Breast epithelium (tissue), 4 donors: Measurements from ENCODE around the gene LPP. TPM values are rescaled to one million over a fixed set of nuclear protein-coding genes. Genes with fewer than 3 reads are reported as not detected.

Source experiments
- DNase-seq, 2 donors: peaks; one replicate each; pipeline ENCODE4 v3.0.0-alpha.2; 2019; ENCODE audit warnings: low spot score in 2 of 2
- H3K27ac ChIP-seq, 2 donors: fragments of 200-600 bp; sonication (generic) in 1 of 2; one replicate each; pipeline ENCODE4 v1.5.1; 2016 to 2019; ENCODE audit warnings: mild to moderate bottlenecking in 1 of 2
- H3K27me3 ChIP-seq, 2 donors: fragments of 200-600 bp; sonication (generic) in 1 of 2; one replicate each; pipeline versions ENCODE4 v1.5.1 to v1.6.0; 2017 to 2019; ENCODE audit warnings: control low read depth in 1 of 2, mild to moderate bottlenecking in 1 of 2
- H3K36me3 ChIP-seq: fragments of 200-600 bp; one replicate; pipeline ENCODE4 v1.5.1; 2019
- H3K4me1 ChIP-seq, 2 donors: fragments of 200-600 bp; sonication (generic); one replicate each; pipeline ENCODE4 v1.5.1; 2016 to 2019; ENCODE audit warnings: control low read depth in 1 of 2
- H3K4me3 ChIP-seq, 3 donors: fragments of 200-600 bp; sonication (generic); 1 replicate in 2 of 3; 2 replicates in 1 of 3; pipeline ENCODE4 v1.5.1; 2016 to 2019; ENCODE audit warnings: mild to moderate bottlenecking in 3 of 3, moderate library complexity in 2 of 3
- H3K9me3 ChIP-seq, 2 donors: fragments of 200-600 bp; sonication (generic) in 1 of 2; one replicate each; pipeline ENCODE4 v1.5.1; 2016 to 2019; ENCODE audit warnings: control low read depth in 1 of 2
- POLR2A ChIP-seq: fragments of 450-650 bp; IDR thresholded peaks from one replicate; pipeline ENCODE4 v1.6.1; 2016; ENCODE audit warnings: antibody characterized with exemption, mild to moderate bottlenecking, moderate library complexity
- POLR2AphosphoS5 ChIP-seq, 3 donors: sonication (generic); formaldehyde crosslinking; IDR thresholded peaks; one replicate each; pipeline ENCODE4 v1.6.1; 2017; ENCODE audit warnings: antibody characterized with exemption in 3 of 3
- intact Hi-C: fragments of 100-400 bp; cut with DNase I; formaldehyde crosslinking; loops from one replicate; pipeline ENCODE4 v1.15.1; 2023; ENCODE audit warnings: low total_unique reads
- total RNA-seq, 3 donors: library from RNA; depleted of rRNA; stranded (reverse); fragments of >200 nt; gene quantifications; one replicate each; pipeline ENCODE4 v1.1.0, GENCODE V29; 2016
- TF ChIP-seq, protein P1 (sequence below), 3 donors: fragments of 450-650 bp; IDR thresholded peaks; one replicate each; pipeline ENCODE4 v1.5.1; 2016 to 2017; ENCODE audit warnings: antibody characterized with exemption in 3 of 3, mild to moderate bottlenecking in 3 of 3, moderate library complexity in 3 of 3

Gene LPP
- total RNA-seq, 3 donors from 2014 or later = 135 to 183 (median 147) TPM

GRCh38 chr3:188646592-188646991 is 492.6 kb downstream of the LPP start:
- Histone ChIP-seq H3K4me1 (no peaks in the 10 kb centered on the region), H3K9me3 (no peaks in the 10 kb centered on the region), H3K27ac (no peak overlapping the region), H3K36me3 (no peaks in the 10 kb centered on the region), H3K27me3 (no peaks in the 10 kb centered on the region), H3K4me3 (no peak overlapping the region)
- no peak for DNase-seq
- TF ChIP-seq, protein P1, sequence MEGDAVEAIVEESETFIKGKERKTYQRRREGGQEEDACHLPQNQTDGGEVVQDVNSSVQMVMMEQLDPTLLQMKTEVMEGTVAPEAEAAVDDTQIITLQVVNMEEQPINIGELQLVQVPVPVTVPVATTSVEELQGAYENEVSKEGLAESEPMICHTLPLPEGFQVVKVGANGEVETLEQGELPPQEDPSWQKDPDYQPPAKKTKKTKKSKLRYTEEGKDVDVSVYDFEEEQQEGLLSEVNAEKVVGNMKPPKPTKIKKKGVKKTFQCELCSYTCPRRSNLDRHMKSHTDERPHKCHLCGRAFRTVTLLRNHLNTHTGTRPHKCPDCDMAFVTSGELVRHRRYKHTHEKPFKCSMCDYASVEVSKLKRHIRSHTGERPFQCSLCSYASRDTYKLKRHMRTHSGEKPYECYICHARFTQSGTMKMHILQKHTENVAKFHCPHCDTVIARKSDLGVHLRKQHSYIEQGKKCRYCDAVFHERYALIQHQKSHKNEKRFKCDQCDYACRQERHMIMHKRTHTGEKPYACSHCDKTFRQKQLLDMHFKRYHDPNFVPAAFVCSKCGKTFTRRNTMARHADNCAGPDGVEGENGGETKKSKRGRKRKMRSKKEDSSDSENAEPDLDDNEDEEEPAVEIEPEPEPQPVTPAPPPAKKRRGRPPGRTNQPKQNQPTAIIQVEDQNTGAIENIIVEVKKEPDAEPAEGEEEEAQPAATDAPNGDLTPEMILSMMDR (IDR thresholded peaks at IDR 0.05) = no peak
- TF ChIP-seq POLR2AphosphoS5 (IDR thresholded peaks at IDR 0.05) = peak in 1 of 3 donors; percentile 20
- intact Hi-C loops = no loop called here

DNA sequence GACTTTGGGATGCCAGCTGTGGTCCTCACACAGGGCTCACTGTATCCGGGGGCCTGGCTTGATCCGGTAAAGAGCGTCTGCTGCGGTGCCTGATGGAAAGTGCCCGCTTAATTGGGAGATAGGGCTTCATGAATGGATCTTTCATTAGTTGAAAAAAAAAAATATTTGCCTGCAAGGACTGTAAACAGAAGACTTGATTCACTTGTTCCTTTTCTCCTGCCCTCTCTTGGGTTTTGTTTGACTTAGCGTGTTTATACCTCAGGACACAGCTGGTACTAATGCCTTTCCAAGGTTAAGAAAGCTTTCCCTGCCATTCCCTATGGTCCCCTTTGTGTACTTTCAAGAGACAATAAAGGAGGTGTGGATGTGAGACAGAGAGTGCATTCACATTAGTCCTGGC is 493.3 kb downstream of the LPP start:
- no peak overlapping the region for H3K27ac ChIP-seq
- no peak for DNase-seq
- H3K4me3 ChIP-seq = no peak overlapping the region
- TF ChIP-seq POLR2AphosphoS5 (IDR thresholded peaks at IDR 0.05) = no peak
- TF ChIP-seq POLR2A = no peak
- TF ChIP-seq, protein P1 (IDR thresholded peaks at IDR 0.05) = no peak
- no peaks in the 10 kb centered on the region for H3K4me1 ChIP-seq
- intact Hi-C loops = no loop called here
- no peaks in the 10 kb centered on the region for H3K27me3 ChIP-seq
- no peaks in the 10 kb centered on the region for H3K9me3 ChIP-seq
- H3K36me3 ChIP-seq = no peaks in the 10 kb centered on the region

GRCh38 chr3:188649521-188649920 is 495.6 kb downstream of the LPP start:
- no peak overlapping the region for H3K4me3 ChIP-seq
- no peaks in the 10 kb centered on the region for H3K27me3 ChIP-seq
- no peaks in the 10 kb centered on the region for H3K9me3 ChIP-seq
- intact Hi-C loops = no loop called here
- TF ChIP-seq POLR2A = no peak
- no peak for TF ChIP-seq POLR2AphosphoS5 (IDR thresholded peaks at IDR 0.05)
- no peaks in the 10 kb centered on the region for H3K36me3 ChIP-seq
- H3K4me1 ChIP-seq = no peaks in the 10 kb centered on the region
- no peak overlapping the region for H3K27ac ChIP-seq
- DNase-seq = no peak

- no peak overlapping the region for H3K4me3 ChIP-seq
- DNase-seq = peak in 1 of 2 donors; percentile 26
- H3K27ac ChIP-seq = peak overlapping the region; percentile 68 to 74
- H3K36me3 ChIP-seq = no peaks in the 10 kb centered on the region
- H3K9me3 ChIP-seq = no peaks in the 10 kb centered on the region
- TF ChIP-seq POLR2AphosphoS5 (IDR thresholded peaks at IDR 0.05) = peak in 1 of 3 donors; percentile 24
- TF ChIP-seq POLR2A = no peak
- peaks cover 0 to 4% of the 10 kb centered on the region in 2 donors for H3K4me1 ChIP-seq
- intact Hi-C loops = loop anchor here (5.0 kb wide), 1 partner anchor 684 kb away; no protein-coding TSS in a partner anchor
- no peaks in the 10 kb centered on the region for H3K27me3 ChIP-seq
These were observed 502.4 kb downstream of the LPP start for GRCh38 chr3:188656196-188656982.

DNA sequence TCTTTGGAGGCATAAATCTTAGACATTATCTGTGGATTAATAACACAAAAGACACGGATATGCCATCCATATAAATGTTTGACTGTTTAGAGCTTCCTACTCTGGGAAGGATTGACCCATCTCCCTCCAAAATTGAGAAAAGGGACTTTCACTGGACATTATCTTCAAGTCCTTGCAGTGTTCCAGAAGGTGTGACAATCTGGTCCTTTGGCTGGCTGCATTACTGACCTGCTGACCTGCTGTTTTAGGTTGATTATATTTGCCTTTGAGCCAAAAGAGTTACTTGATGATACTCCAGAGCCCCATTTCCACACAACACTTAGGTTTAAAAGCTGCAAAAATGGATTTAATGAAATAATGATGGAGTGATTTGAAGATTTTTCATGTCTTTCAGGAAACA is 504.6 kb downstream of the LPP start:
- H3K27ac ChIP-seq = no peak overlapping the region
- peaks cover 0 to 4% of the 10 kb centered on the region in 2 donors for H3K4me1 ChIP-seq
- DNase-seq = no peak
- H3K36me3 ChIP-seq = no peaks in the 10 kb centered on the region
- intact Hi-C loops = loop anchor here (5.0 kb wide), 1 partner anchor 686 kb away; no protein-coding TSS in a partner anchor
- H3K4me3 ChIP-seq = no peak overlapping the region
- no peak for TF ChIP-seq POLR2AphosphoS5 (IDR thresholded peaks at IDR 0.05)
- TF ChIP-seq, protein P1 (IDR thresholded peaks at IDR 0.05) = no peak
- TF ChIP-seq POLR2A = no peak
- H3K9me3 ChIP-seq = no peaks in the 10 kb centered on the region
- no peaks in the 10 kb centered on the region for H3K27me3 ChIP-seq

DNA sequence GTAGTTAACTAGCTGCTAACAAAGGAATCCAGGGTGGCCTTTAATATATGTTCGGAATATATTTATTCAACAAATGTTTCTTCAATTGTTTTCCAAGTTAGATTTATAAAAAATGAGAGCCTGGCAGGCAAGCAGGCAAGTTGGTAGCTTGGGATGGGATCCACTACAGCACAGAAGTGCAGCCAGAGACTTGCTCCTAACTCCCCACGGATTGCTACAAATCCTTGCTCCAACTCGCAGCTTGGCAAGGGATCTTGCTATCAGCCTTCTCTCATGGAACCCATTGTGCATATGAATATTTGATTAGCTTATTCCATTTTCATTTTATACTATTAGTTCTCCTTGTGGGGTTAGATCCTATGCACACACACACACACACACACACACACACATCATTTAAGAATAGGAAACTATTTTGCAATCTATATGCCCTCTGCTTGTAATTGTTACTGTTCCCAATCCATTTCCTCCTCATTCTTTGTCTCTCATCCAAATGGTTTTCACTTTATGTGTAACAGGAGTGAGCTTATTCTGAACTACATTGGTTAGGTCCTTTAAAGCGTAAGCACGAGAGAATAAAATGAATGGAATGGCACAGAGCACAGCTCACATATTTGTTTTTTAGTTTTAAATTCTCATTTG is 505.6 kb downstream of the LPP start:
- no peak overlapping the region for H3K27ac ChIP-seq
- no peaks in the 10 kb centered on the region for H3K27me3 ChIP-seq
- H3K4me1 ChIP-seq = peaks cover 0 to 4% of the 10 kb centered on the region in 2 donors
- intact Hi-C loops = loop anchor here (5.0 kb wide), 1 partner anchor 687 kb away; no protein-coding TSS in a partner anchor
- H3K9me3 ChIP-seq = no peaks in the 10 kb centered on the region
- no peak overlapping the region for H3K4me3 ChIP-seq
- DNase-seq = no peak
- no peak for TF ChIP-seq POLR2A
- TF ChIP-seq POLR2AphosphoS5 (IDR thresholded peaks at IDR 0.05) = no peak
- TF ChIP-seq, protein P1 (IDR thresholded peaks at IDR 0.05) = no peak
- H3K36me3 ChIP-seq = no peaks in the 10 kb centered on the region
